Kidney (tissue), 14 donors: Measurements from ENCODE around the gene PDLIM3. TPM values are rescaled to one million over a fixed set of nuclear protein-coding genes. Genes with fewer than 3 reads are reported as not detected.

Source experiments
- DNase-seq, 5 donors: peaks; one replicate each; pipeline ENCODE4 v3.0.0-alpha.2; 2013 to 2020
- FAIRE-seq: peaks from 2 replicates; lab custom pipeline; 2012; peaks lifted over from hg19 to GRCh38; lab: Jason Lieb, UNC
- H3K27ac ChIP-seq, 2 donors: one replicate each; pipeline ENCODE4 v1.7.0; 2013; ENCODE audit warnings: low read depth in 2 of 2, low read length in 2 of 2, inconsistent platforms in 1 of 2
- H3K27me3 ChIP-seq: one replicate; pipeline ENCODE4 v1.7.1; 2013; ENCODE audit warnings: low read length, inconsistent platforms; ENCODE audit not compliant: control insufficient read depth, insufficient read depth
- H3K36me3 ChIP-seq, 3 donors: one replicate each; pipeline versions ENCODE4 v1.7.0 to v1.7.1; 2013; ENCODE audit warnings: low read length in 3 of 3, control low read depth in 1 of 3, inconsistent platforms in 1 of 3; ENCODE audit not compliant: insufficient read depth in 3 of 3, control insufficient read depth in 2 of 3
- H3K4me1 ChIP-seq, 3 donors: one replicate each; pipeline versions ENCODE4 v1.7.0 to v1.7.1; 2013; ENCODE audit warnings: low read length in 3 of 3, inconsistent platforms in 1 of 3, low read depth in 1 of 3; ENCODE audit not compliant: control insufficient read depth in 2 of 3, insufficient read depth in 2 of 3
- H3K4me3 ChIP-seq, 3 donors: one replicate each; pipeline versions ENCODE4 v1.7.0 to v1.8.1; 2013; ENCODE audit warnings: low read length in 3 of 3, control low read depth in 1 of 3, inconsistent platforms in 1 of 3
- H3K9ac ChIP-seq, 3 donors: one replicate each; pipeline versions ENCODE4 v1.7.0 to v1.7.1; 2013; ENCODE audit warnings: low read length in 3 of 3, control low read depth in 1 of 3, inconsistent platforms in 1 of 3
- H3K9me3 ChIP-seq, 3 donors: one replicate each; pipeline versions ENCODE4 v1.7.0 to v1.7.1; 2013; ENCODE audit warnings: low read length in 3 of 3, control low read depth in 1 of 3, inconsistent platforms in 1 of 3; ENCODE audit not compliant: control insufficient read depth in 2 of 3, insufficient read depth in 1 of 3
- intact Hi-C: fragments of 100-400 bp; cut with DNase I; formaldehyde crosslinking; loops from one replicate; pipeline ENCODE4 v1.11.1; 2022
- polyA plus RNA-seq: library from polyadenylated mRNA; stranded (reverse); fragments of 350-450 nt; fragmentation: Illumina TruSeq; extraction: RNeasy Lipid Tissue Mini Kit (QIAGEN cat#74804); gene quantifications from one replicate; pipeline ENCODE4 v1.2.3, GENCODE V29; 2014; ENCODE audit warnings: low read depth, low replicate concordance; ENCODE audit not compliant: insufficient read depth
- total RNA-seq: library from RNA; stranded (reverse); fragmentation: NEBNext Ultra II Directional; extraction: Animal tissue kit (Norgen Biotek cat#: 25700); gene quantifications from one replicate; pipeline ENCODE4 v1.2.1, GENCODE V29; 2021
- TF ChIP-seq, protein P1 (sequence below): IDR thresholded peaks from 3 replicates; pipeline ENCODE4 v1.5.1; 2012; ENCODE audit warnings: mild to moderate bottlenecking, moderate library complexity, borderline replicate concordance; ENCODE audit not compliant: insufficient read depth; ENCODE audit errors: extremely low read depth
- donor health status: control.
- donor health status: control.
- donor health status: control.
- donor health status: control.
- donor health status: control.
- donor health status: DM: yes; HTN: yes; CAD: no.
- donor health status: Normal renal cell carcinoma (clear cell type).

Gene PDLIM3
- total and polyA plus RNA-seq, 2 donors from 2014 or later = 10.8 to 19.6 TPM

DNA sequence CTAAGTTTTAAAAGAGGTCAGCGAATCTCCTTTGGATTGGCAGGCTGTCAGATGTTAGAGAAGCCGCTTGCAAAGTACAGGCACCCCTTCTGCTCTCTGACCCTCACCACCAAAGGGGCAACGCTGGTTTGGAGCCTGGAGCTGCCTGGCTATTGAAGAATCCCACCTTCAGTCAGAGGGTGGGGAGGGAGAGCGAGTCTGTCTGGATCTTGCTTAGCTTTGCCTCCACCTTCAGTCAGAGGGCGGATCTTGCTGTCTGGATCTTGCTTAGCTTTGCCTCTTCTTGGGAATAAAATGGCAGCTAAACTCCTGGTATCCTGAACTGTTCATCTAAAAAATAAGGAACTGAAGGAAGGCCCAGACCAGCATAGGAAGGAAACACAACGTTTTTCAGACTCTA, 71.1 kb downstream of the PDLIM3 start:
- Histone ChIP-seq H3K27ac (no peak overlapping the region), H3K9me3 (no peaks in the 10 kb centered on the region), H3K27me3 (no peaks in the 10 kb centered on the region), H3K4me1 (no peaks in the 10 kb centered on the region), H3K9ac (no peak overlapping the region), H3K4me3 (no peak overlapping the region), H3K36me3 (no peaks in the 10 kb centered on the region)
- DNase-seq (no peak), FAIRE-seq (no peak)
- intact Hi-C loops = no loop called here
- TF ChIP-seq, protein P1, sequence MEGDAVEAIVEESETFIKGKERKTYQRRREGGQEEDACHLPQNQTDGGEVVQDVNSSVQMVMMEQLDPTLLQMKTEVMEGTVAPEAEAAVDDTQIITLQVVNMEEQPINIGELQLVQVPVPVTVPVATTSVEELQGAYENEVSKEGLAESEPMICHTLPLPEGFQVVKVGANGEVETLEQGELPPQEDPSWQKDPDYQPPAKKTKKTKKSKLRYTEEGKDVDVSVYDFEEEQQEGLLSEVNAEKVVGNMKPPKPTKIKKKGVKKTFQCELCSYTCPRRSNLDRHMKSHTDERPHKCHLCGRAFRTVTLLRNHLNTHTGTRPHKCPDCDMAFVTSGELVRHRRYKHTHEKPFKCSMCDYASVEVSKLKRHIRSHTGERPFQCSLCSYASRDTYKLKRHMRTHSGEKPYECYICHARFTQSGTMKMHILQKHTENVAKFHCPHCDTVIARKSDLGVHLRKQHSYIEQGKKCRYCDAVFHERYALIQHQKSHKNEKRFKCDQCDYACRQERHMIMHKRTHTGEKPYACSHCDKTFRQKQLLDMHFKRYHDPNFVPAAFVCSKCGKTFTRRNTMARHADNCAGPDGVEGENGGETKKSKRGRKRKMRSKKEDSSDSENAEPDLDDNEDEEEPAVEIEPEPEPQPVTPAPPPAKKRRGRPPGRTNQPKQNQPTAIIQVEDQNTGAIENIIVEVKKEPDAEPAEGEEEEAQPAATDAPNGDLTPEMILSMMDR = no peak

- no peaks in the 10 kb centered on the region for H3K27me3 ChIP-seq
- H3K4me1 ChIP-seq = no peaks in the 10 kb centered on the region
- TF ChIP-seq, protein P1 = no peak
- no peak overlapping the region for H3K9ac ChIP-seq
- no peaks in the 10 kb centered on the region for H3K36me3 ChIP-seq
- FAIRE-seq = no peak
- H3K4me3 ChIP-seq = no peak overlapping the region
- intact Hi-C loops = no loop called here
- DNase-seq = no peak
- H3K27ac ChIP-seq = no peak overlapping the region
- H3K9me3 ChIP-seq = no peaks in the 10 kb centered on the region
Measured at GRCh38 chr4:185463541-185463940, 71.8 kb downstream of the PDLIM3 start.

- Histone ChIP-seq H3K4me3 (no peak overlapping the region), H3K9ac (no peak overlapping the region), H3K9me3 (no peaks in the 10 kb centered on the region), H3K27me3 (no peaks in the 10 kb centered on the region), H3K27ac (no peak overlapping the region), H3K36me3 (no peaks in the 10 kb centered on the region), H3K4me1 (no peaks in the 10 kb centered on the region)
- DNase-seq (no peak), FAIRE-seq (no peak)
- intact Hi-C loops = no loop called here
- TF ChIP-seq, protein P1 = no peak
Measured at GRCh38 chr4:185461565-185461964, 73.7 kb downstream of the PDLIM3 start.

GRCh38 chr4:185457136-185457535, 78.2 kb downstream of the PDLIM3 start:
- H3K4me3 ChIP-seq = no peak overlapping the region
- H3K9me3 ChIP-seq = no peaks in the 10 kb centered on the region
- peak in 2 of 5 donors; percentile 50 to 52 for DNase-seq
- no peaks in the 10 kb centered on the region for H3K36me3 ChIP-seq
- H3K4me1 ChIP-seq = no peaks in the 10 kb centered on the region
- intact Hi-C loops = no loop called here
- TF ChIP-seq, protein P1 = no peak
- H3K27ac ChIP-seq = no peak overlapping the region
- no peak for FAIRE-seq
- H3K9ac ChIP-seq = no peak overlapping the region
- H3K27me3 ChIP-seq = no peaks in the 10 kb centered on the region
